DOHH2 (cell line): ENCODE results near the gene ATAD3C.
"Not testable (repeated sequence)": the region's sequence is repeated elsewhere in the genome, so short reads cannot be mapped to it uniquely, and the experiment has no call there.

ENCODE experiments used
- H3F3A ChIP-seq: fragments of 200-600 bp; sonication (generic), shearing (Covaris generic); 2 replicates; pipeline ENCODE4 v1.6.0; 2016; ENCODE audit warnings: antibody characterized with exemption, mild to moderate bottlenecking; ENCODE audit not compliant: control insufficient read depth, insufficient read depth
- H3K27ac ChIP-seq: fragments of 200-600 bp; sonication (generic); 2 replicates; pipeline ENCODE4 v1.5.1; 2014; ENCODE audit warnings: low read depth, mild to moderate bottlenecking, low read length, moderate library complexity
- H3K27me3 ChIP-seq: fragments of 200-600 bp; sonication (generic); 2 replicates; pipeline ENCODE4 v1.6.1; 2014; ENCODE audit warnings: mild to moderate bottlenecking, low read length, mixed read lengths; ENCODE audit not compliant: control insufficient read depth
- H3K36me3 ChIP-seq: fragments of 200-600 bp; sonication (generic); 2 replicates; pipeline ENCODE4 v1.6.1; 2014; ENCODE audit warnings: mild to moderate bottlenecking, low read length, moderate library complexity, mixed read lengths; ENCODE audit not compliant: control insufficient read depth
- H3K4me1 ChIP-seq: fragments of 200-600 bp; sonication (generic); 2 replicates; pipeline ENCODE4 v1.6.1; 2014; ENCODE audit warnings: mild to moderate bottlenecking, low read length, mixed read lengths; ENCODE audit not compliant: control insufficient read depth
- H3K4me2 ChIP-seq: fragments of 200-600 bp; sonication (generic); 2 replicates; pipeline ENCODE4 v1.6.0; 2014; ENCODE audit warnings: mild to moderate bottlenecking, low read length, moderate library complexity
- H3K4me3 ChIP-seq: fragments of 200-600 bp; sonication (generic); 2 replicates; pipeline ENCODE4 v1.5.1; 2014; ENCODE audit warnings: mild to moderate bottlenecking, low read length, mixed read lengths
- H3K79me2 ChIP-seq: fragments of 200-600 bp; sonication (generic); 2 replicates; pipeline ENCODE4 v1.6.1; 2014; ENCODE audit warnings: mild to moderate bottlenecking, low read length, mixed read lengths; ENCODE audit not compliant: control insufficient read depth
- H3K9me2 ChIP-seq: fragments of 200-600 bp; sonication (generic); replicated peaks from 2 replicates; pipeline ENCODE4 v1.6.1; 2014; ENCODE audit warnings: mild to moderate bottlenecking, low read length, mixed read lengths; ENCODE audit not compliant: control insufficient read depth
- H3K9me3 ChIP-seq: fragments of 200-600 bp; sonication (generic); 2 replicates; pipeline ENCODE4 v1.6.1; 2014; ENCODE audit warnings: antibody characterized with exemption, low read length, mixed read lengths; ENCODE audit not compliant: control insufficient read depth, insufficient read depth
- H4K20me1 ChIP-seq: fragments of 200-600 bp; sonication (generic); 2 replicates; pipeline ENCODE4 v1.6.0; 2014; ENCODE audit warnings: low read depth, mild to moderate bottlenecking, antibody characterized with exemption, low read length, moderate library complexity; ENCODE audit not compliant: control insufficient read depth, insufficient read depth
- CTCF ChIP-seq: fragments of 200-600 bp; sonication (generic); IDR thresholded peaks from one replicate; pipeline ENCODE4 v1.5.1; 2014; ENCODE audit warnings: antibody characterized with exemption, mild to moderate bottlenecking, low read depth, low read length; ENCODE audit not compliant: poor library complexity, severe bottlenecking
- EZH2phosphoT487 ChIP-seq: fragments of 200-600 bp; sonication (generic); IDR thresholded peaks from 2 replicates; pipeline ENCODE4 v1.6.1; 2017; ENCODE audit warnings: borderline replicate concordance, mild to moderate bottlenecking, antibody characterized with exemption, low read length, moderate library complexity, mixed read lengths

The ATAD3C gene

GRCh38 chr1:1463312-1463711 lies 13.8 kb downstream of the ATAD3C start:
- no peaks in the 10 kb centered on the region for H3K9me2 ChIP-seq
- H3K36me3 ChIP-seq = no peaks in the 10 kb centered on the region
- H3K4me1 ChIP-seq = peaks cover 30% of the 10 kb centered on the region
- H3K9me3 ChIP-seq = peaks cover 9% of the 10 kb centered on the region
- H3K27me3 ChIP-seq = peaks cover 18% of the 10 kb centered on the region
- no peaks in the 10 kb centered on the region for H3F3A ChIP-seq
- 0 out of 2 replicates have a peak overlapping the region, but pooled peaks have one; percentile 7 for H3K27ac ChIP-seq
- H3K4me3 ChIP-seq = no peak overlapping the region
- no peaks in the 10 kb centered on the region for H3K79me2 ChIP-seq
- H3K4me2 ChIP-seq = no peak overlapping the region
- no peak for TF ChIP-seq CTCF
- no peaks in the 10 kb centered on the region for H4K20me1 ChIP-seq

- H3K9me3 ChIP-seq, H3K4me2 ChIP-seq, H3F3A ChIP-seq, H4K20me1 ChIP-seq, H3K27ac ChIP-seq, H3K36me3 ChIP-seq, H3K4me3 ChIP-seq, H3K9me2 ChIP-seq: not testable (repeated sequence)
- peaks cover 28% of the 10 kb centered on the region for H3K79me2 ChIP-seq
- H3K27me3 ChIP-seq = peaks cover 15% of the 10 kb centered on the region
- peaks cover 23% of the 10 kb centered on the region for H3K4me1 ChIP-seq
Measured at GRCh38 chr1:1468196-1468985, 18.9 kb downstream of the ATAD3C start.

- Histone ChIP-seq H3K4me2 (peak overlapping the region; percentile 92), H3K27ac (peak overlapping the region; percentile 57), H3K4me3 (peak overlapping the region; percentile 100), H3K9me3 (no peaks in the 10 kb centered on the region), H4K20me1 (peaks cover 6% of the 10 kb centered on the region; the same call in 1 of the 2 replicates), H3F3A (peaks cover 10% of the 10 kb centered on the region), H3K27me3 (peaks cover 1% of the 10 kb centered on the region), H3K36me3 (peaks cover 14% of the 10 kb centered on the region), H3K4me1 (peaks cover 16% of the 10 kb centered on the region), H3K79me2 (peaks cover 51% of the 10 kb centered on the region), H3K9me2 (no peaks in the 10 kb centered on the region)
- TF ChIP-seq EZH2phosphoT487 (no peak), CTCF (no peak)
Measured at GRCh38 chr1:1470626-1471388, 21.3 kb downstream of the ATAD3C start.
